Heart left ventricle (tissue), 13 donors: Measurements from ENCODE around the gene SRGAP2.
"Not testable (repeated sequence)": the region's sequence is repeated elsewhere in the genome, so short reads cannot be mapped to it uniquely, and the experiment has no call there.

Source experiments
- POLR2A ChIP-seq, 2 donors: fragments of 450-650 bp; IDR thresholded peaks; one replicate each; pipeline ENCODE4 v1.6.1; 2017; ENCODE audit warnings: antibody characterized with exemption in 2 of 2, mild to moderate bottlenecking in 2 of 2, moderate library complexity in 2 of 2
- TF ChIP-seq, protein P1 (sequence below), 12 donors: fragments of 200-600 bp; sonication (generic) in 4 of 12; IDR thresholded peaks; one replicate each; pipeline versions ENCODE4 v1.5.0 to v1.8.0; 2018 to 2022; ENCODE audit warnings: antibody characterized with exemption in 12 of 12, mild to moderate bottlenecking in 5 of 12
- donor health status: ischemic (EF 13 %, LVEDD 7.1; RV severe dilation, severe dysfunction).
- donor health status: DM: no; HTN: yes; CAD: no.
- donor health status: DM: no; HTN: no; CAD: no.
- donor health status: ischemic (EF 25% LVEDD 6.9; RV normal size, moderate dysfunction).
- donor health status: ischemic (EF 25% LVEDD 5.7; RV mildly dilated, moderate dysfunction).
- donor health status: ischemic (EF 35%, LVEDD 5.7; RV mildly dilated, moderate dysfunction).
- donor health status: nonischemic (EF 11% LVEDD 7.7; RV severe dilation, severe dysfunction).
- donor health status: DM: yes; HTN: yes; CAD: no.
- donor health status: PGD.
- donor health status: ischemic (EF 29% LVEDD 5.4; RV normal size, mild dysfunction).
- donor health status: nonischemic (EF 23%, LVEDD 6.1; RV moderate dilation, normal function).

DNA sequence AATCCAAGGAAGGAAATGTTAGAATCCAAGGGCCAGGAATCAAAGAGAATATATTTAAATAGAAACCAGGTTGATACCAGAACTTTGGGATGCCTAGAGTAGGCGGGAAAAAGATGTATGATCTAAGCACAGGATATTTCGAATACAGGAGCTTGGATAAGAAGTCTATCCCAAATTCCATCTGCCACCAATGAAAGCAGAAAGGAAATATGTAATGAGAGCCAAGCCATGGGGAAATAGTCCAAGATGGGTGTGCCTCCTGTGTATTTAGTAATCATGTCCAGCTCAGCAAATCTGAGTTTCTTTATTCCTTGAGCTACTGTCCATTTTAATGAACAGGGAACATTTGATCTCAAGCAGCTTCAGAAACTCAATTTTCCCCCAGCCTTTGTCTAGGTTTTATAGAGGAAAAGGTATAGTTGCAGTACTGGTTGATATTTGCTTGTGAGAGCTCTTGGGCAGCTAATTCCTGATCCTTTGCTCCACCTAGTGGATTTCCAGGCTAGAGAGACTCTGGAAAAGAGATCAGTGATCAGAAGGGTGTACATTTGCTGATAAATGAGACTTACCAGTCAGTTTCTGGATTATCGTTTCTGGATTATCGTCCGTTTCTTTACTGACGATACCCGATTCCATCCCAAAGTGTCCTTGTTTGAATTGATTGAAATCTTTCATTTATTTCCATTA is 29.0 kb upstream of the SRGAP2 start:
- not testable (repeated sequence) for TF ChIP-seq POLR2A (IDR thresholded peaks at IDR 0.05)
- TF ChIP-seq, protein P1, sequence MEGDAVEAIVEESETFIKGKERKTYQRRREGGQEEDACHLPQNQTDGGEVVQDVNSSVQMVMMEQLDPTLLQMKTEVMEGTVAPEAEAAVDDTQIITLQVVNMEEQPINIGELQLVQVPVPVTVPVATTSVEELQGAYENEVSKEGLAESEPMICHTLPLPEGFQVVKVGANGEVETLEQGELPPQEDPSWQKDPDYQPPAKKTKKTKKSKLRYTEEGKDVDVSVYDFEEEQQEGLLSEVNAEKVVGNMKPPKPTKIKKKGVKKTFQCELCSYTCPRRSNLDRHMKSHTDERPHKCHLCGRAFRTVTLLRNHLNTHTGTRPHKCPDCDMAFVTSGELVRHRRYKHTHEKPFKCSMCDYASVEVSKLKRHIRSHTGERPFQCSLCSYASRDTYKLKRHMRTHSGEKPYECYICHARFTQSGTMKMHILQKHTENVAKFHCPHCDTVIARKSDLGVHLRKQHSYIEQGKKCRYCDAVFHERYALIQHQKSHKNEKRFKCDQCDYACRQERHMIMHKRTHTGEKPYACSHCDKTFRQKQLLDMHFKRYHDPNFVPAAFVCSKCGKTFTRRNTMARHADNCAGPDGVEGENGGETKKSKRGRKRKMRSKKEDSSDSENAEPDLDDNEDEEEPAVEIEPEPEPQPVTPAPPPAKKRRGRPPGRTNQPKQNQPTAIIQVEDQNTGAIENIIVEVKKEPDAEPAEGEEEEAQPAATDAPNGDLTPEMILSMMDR (IDR thresholded peaks at IDR 0.05) = peak in 10 of 12 donors; percentile 11 to 50 (median 34)
